Measurements from ENCODE around the gene BLOC1S6. TPM values are rescaled to one million over a fixed set of nuclear protein-coding genes. Genes with fewer than 3 reads are reported as not detected.

BLOC1S6 gene
- total and polyA plus RNA-seq, 12 donors, result 9.9 to 87.1 (median 50.7) TPM

DNA sequence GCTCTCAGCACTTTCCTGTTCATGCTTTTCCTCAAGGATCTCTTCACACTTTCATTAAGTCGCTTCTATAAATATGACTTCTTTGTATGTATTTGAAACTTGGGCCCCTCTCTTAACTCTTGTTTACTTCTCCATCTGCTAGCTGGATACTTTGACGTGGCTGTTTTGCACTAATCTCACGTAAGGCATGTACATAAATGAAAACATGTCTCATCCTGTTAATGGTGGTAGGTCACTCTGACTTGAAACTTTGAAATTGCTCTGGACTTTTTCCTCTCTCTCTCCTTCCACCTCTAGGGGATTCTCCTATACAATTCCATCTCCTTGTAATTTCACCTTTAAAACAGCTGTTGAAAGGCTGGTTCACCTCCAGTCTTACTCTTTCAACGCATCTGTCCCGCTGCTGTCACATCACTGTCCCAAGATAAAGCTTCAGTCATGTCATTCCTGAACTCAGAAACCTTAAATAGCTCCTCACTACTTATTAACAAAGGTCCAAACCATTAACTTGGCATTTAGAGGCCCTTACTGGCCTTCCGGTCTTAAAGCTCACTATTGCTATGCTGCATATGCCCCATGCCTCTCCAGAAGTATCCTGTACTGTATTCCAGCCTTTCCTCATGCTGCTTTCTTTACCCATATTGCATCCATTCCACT, 1.2 kb downstream of the BLOC1S6 start:
- Histone ChIP-seq H3K27ac (peak overlapping the region; percentile 92 to 99 (median 97)), H3K9me3 (replicated peaks in 1 of 3) (no peaks in the 10 kb centered on the region), H3K4me1 (replicated peaks in 1 of 2) (peaks cover 19 to 45% of the 10 kb centered on the region in 2 donors), H3K36me3 (replicated peaks in 1 of 2) (no peaks in the 10 kb centered on the region), H3K27me3 (no peaks in the 10 kb centered on the region), H3K4me3 (peak overlapping the region in 3 of 4 donors; percentile 66 to 99 (median 83))
- intact Hi-C loops (cut with DNase I), result no loop called here
- TF ChIP-seq, protein P1, sequence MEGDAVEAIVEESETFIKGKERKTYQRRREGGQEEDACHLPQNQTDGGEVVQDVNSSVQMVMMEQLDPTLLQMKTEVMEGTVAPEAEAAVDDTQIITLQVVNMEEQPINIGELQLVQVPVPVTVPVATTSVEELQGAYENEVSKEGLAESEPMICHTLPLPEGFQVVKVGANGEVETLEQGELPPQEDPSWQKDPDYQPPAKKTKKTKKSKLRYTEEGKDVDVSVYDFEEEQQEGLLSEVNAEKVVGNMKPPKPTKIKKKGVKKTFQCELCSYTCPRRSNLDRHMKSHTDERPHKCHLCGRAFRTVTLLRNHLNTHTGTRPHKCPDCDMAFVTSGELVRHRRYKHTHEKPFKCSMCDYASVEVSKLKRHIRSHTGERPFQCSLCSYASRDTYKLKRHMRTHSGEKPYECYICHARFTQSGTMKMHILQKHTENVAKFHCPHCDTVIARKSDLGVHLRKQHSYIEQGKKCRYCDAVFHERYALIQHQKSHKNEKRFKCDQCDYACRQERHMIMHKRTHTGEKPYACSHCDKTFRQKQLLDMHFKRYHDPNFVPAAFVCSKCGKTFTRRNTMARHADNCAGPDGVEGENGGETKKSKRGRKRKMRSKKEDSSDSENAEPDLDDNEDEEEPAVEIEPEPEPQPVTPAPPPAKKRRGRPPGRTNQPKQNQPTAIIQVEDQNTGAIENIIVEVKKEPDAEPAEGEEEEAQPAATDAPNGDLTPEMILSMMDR (IDR thresholded peaks at IDR 0.05), result no peak
- TF ChIP-seq POLR2A (IDR thresholded peaks at IDR 0.05), result no peak
- 34 to 40% (median 38%) methylated on average over 6 of the region's 6 CpGs for WGBS, 4 donors
- no peak for DNase-seq

DNA sequence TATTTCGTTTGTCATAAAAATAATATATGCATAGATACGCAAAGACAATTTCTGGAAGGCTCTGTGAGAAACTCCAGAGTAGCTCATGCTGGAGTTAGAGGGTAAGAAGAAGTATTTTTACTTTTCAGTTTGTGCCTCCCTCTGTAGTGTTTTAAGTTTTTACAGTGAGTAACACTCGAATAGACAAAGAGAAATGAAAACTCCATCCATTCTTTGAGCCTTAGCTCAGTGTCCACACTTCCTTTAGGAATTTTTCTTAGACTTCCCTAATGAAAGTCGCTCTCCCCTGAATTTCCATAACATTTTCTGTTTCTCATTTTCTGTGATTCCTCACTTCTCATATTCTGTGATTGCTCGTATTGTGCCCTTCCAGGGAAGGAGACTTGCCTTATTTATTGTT, 2.1 kb downstream of the BLOC1S6 start:
- no peaks in the 10 kb centered on the region for H3K27me3 ChIP-seq
- DNase-seq, result no peak
- H3K4me3 ChIP-seq, result no peak overlapping the region
- H3K9me3 ChIP-seq (replicated peaks in 1 of 3), result no peaks in the 10 kb centered on the region
- intact Hi-C loops (cut with DNase I), result no loop called here
- no peak for TF ChIP-seq POLR2A (IDR thresholded peaks at IDR 0.05)
- TF ChIP-seq, protein P1 (IDR thresholded peaks at IDR 0.05), result no peak
- whole genome bisulfite sequencing, 4 donors, result 69 to 84% (median 79%) methylated on average over 5 of the region's 5 CpGs
- H3K36me3 ChIP-seq (replicated peaks in 1 of 2), result no peaks in the 10 kb centered on the region
- no peak overlapping the region for H3K27ac ChIP-seq
- H3K4me1 ChIP-seq (replicated peaks in 1 of 2), result peaks cover 19 to 40% of the 10 kb centered on the region in 2 donors

DNA sequence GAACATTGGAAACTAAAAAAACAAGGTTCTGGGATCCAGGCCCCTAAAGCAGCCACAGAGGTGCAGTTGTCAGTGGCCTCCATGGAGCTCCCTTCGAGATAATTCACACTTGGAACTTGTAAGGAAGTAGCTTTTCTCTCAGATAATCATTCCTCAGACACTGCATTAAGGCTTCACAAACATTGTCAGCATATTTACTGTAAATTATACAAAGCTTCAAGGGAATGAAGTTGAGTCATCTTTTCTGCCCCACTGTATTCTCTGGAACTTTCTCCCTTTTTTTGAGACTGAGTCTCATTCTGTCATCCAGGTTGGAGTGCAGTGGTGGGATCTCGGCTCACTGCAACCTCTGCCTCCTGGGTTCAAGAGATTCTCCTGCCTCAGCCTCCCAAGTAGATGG, 7.1 kb downstream of the BLOC1S6 start:
- H3K36me3 ChIP-seq (replicated peaks in 1 of 2), result no peaks in the 10 kb centered on the region
- H3K9me3 ChIP-seq (replicated peaks in 1 of 3), result no peaks in the 10 kb centered on the region
- H3K4me3 ChIP-seq, result no peak overlapping the region
- TF ChIP-seq, protein P1 (IDR thresholded peaks at IDR 0.05), result no peak
- H3K4me1 ChIP-seq (replicated peaks in 1 of 2), result peaks cover 0 to 7% of the 10 kb centered on the region in 2 donors
- WGBS, 4 donors, result 93 to 97% (median 96%) methylated on average over 2 of the region's 2 CpGs
- H3K27me3 ChIP-seq, result no peaks in the 10 kb centered on the region
- DNase-seq, result no peak
- intact Hi-C loops (cut with DNase I), result no loop called here
- H3K27ac ChIP-seq, result no peak overlapping the region

DNA sequence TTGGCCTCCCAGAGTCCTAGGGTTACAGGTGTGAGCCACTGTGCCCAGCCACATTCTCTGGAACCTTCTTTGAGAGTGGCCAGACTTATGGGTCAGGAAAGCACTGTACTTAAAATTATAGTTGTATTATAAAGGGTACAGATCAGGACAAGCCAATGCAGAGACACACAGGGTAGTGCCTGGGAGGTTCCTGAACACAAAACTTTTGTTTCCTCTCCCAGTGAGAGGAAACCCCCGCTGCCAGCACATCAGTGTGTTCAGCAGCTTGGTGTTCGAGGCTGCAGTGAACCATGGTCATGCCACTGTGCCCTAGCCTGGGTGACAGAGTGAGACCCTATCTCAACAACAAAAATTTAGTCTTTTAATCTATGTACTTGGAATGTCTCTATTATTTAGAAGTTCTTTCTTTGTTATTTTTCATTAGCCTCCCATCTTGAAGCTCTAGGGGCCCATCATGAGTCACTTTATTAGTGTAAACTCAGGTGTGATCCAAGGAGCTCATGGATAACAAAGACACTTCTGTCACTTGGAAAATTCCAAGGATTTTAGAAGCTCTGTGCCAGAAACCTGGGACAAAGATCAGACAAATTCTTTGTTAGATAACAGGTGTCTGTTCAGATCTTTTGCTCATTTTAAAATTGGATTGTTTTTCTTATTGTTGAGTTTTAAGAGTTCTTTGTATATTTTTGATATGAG, 7.8 kb downstream of the BLOC1S6 start:
- Histone ChIP-seq H3K4me1 (replicated peaks in 1 of 2) (peaks cover 0 to 5% of the 10 kb centered on the region in 2 donors), H3K27ac (no peak overlapping the region), H3K27me3 (no peaks in the 10 kb centered on the region), H3K9me3 (replicated peaks in 1 of 3) (no peaks in the 10 kb centered on the region), H3K4me3 (no peak overlapping the region), H3K36me3 (replicated peaks in 1 of 2) (no peaks in the 10 kb centered on the region)
- DNase-seq, result no peak
- intact Hi-C loops (cut with DNase I), result no loop called here
- TF ChIP-seq POLR2A (IDR thresholded peaks at IDR 0.05), result no peak
- TF ChIP-seq, protein P1 (IDR thresholded peaks at IDR 0.05), result no peak
- 84 to 98% (median 93%) methylated on average over 2 of the region's 2 CpGs for WGBS, 4 donors

Measured in adrenal gland (tissue), 12 donors.